Peyer's patch (tissue), 4 donors: ENCODE data around the gene MYH7B. TPM values are rescaled to one million over a fixed set of nuclear protein-coding genes. Genes with fewer than 3 reads are reported as not detected.

Experiments
- DNase-seq, 3 donors: peaks; one replicate each; pipeline ENCODE4 v3.0.0-alpha.2; 2017 to 2019
- H3K27ac ChIP-seq, 4 donors: fragments of 200-600 bp; sonication (generic); one replicate each; pipeline ENCODE4 v1.5.1; 2016 to 2019
- H3K27me3 ChIP-seq, 2 donors: fragments of 200-600 bp; sonication (generic); one replicate each; pipeline ENCODE4 v1.5.1; 2019
- H3K36me3 ChIP-seq, 3 donors: fragments of 200-600 bp; sonication (generic); one replicate each; pipeline ENCODE4 v1.5.1; 2016 to 2019
- H3K4me1 ChIP-seq, 4 donors: fragments of 200-600 bp; sonication (generic); one replicate each; pipeline ENCODE4 v1.5.1; 2016 to 2019
- H3K4me3 ChIP-seq, 4 donors: fragments of 200-600 bp; sonication (generic); 1 replicate in 3 of 4; 2 replicates in 1 of 4; pipeline ENCODE4 v1.5.1; 2016 to 2019; ENCODE audit warnings: mild to moderate bottlenecking in 1 of 4
- H3K9me3 ChIP-seq, 4 donors: fragments of 200-600 bp; sonication (generic); one replicate each; pipeline ENCODE4 v1.5.1; 2016 to 2019; ENCODE audit warnings: mild to moderate bottlenecking in 1 of 4
- CTCF ChIP-seq, 6 experiments: fragments of 450-650 bp in 4 of 6; fragments of 200-600 bp in 2 of 6; sonication (generic) in 1 of 6; IDR thresholded peaks; one replicate each; pipeline ENCODE4 v1.5.1; 2017 to 2019; ENCODE audit warnings: antibody characterized with exemption in 6 of 6, mild to moderate bottlenecking in 3 of 6, moderate library complexity in 1 of 6
- POLR2A ChIP-seq, 2 donors: fragments of 450-650 bp; IDR thresholded peaks; one replicate each; pipeline ENCODE4 v1.5.1; 2017; ENCODE audit warnings: antibody characterized with exemption in 2 of 2, mild to moderate bottlenecking in 2 of 2, moderate library complexity in 2 of 2
- total RNA-seq, 4 donors: library from RNA; depleted of rRNA; stranded (reverse); fragments of >200 nt; gene quantifications; one replicate each; pipeline ENCODE4 v1.1.0, GENCODE V29; 2016

The MYH7B gene
- total RNA-seq, 4 donors from 2014 or later = 0.40 to 2.0 (median 1.4) TPM

- no peaks in the 10 kb centered on the region for H3K36me3 ChIP-seq
- H3K27ac ChIP-seq = no peak overlapping the region
- no peak for DNase-seq
- H3K27me3 ChIP-seq = no peaks in the 10 kb centered on the region
- H3K9me3 ChIP-seq = no peaks in the 10 kb centered on the region
- no peak overlapping the region for H3K4me3 ChIP-seq
- H3K4me1 ChIP-seq = peaks cover 0 to 10% (median 3%) of the 10 kb centered on the region in 4 donors
- TF ChIP-seq CTCF (IDR thresholded peaks at IDR 0.05) = no peak
- no peak for TF ChIP-seq POLR2A (IDR thresholded peaks at IDR 0.05)
Observed at GRCh38 chr20:34956751-34957472, 1.2 kb downstream of the MYH7B start.

GRCh38 chr20:34964486-34964885 is 8.8 kb downstream of the MYH7B start:
- Histone ChIP-seq H3K9me3 (no peaks in the 10 kb centered on the region), H3K4me1 (no peaks in the 10 kb centered on the region), H3K27me3 (no peaks in the 10 kb centered on the region), H3K36me3 (no peaks in the 10 kb centered on the region), H3K4me3 (no peak overlapping the region), H3K27ac (no peak overlapping the region)
- DNase-seq = no peak
- no peak for TF ChIP-seq POLR2A (IDR thresholded peaks at IDR 0.05)
- no peak for TF ChIP-seq CTCF (IDR thresholded peaks at IDR 0.05)

- no peak for TF ChIP-seq CTCF (IDR thresholded peaks at IDR 0.05)
Observed at GRCh38 chr20:34965051-34965450, 9.4 kb downstream of the MYH7B start.

GRCh38 chr20:34967421-34967820 is 11.8 kb downstream of the MYH7B start:
- H3K4me1 ChIP-seq = no peaks in the 10 kb centered on the region
- TF ChIP-seq CTCF (IDR thresholded peaks at IDR 0.05) = no peak
- TF ChIP-seq POLR2A (IDR thresholded peaks at IDR 0.05) = no peak
- H3K4me3 ChIP-seq = no peak overlapping the region
- H3K27me3 ChIP-seq = no peaks in the 10 kb centered on the region
- no peaks in the 10 kb centered on the region for H3K36me3 ChIP-seq
- H3K9me3 ChIP-seq = no peaks in the 10 kb centered on the region
- H3K27ac ChIP-seq = no peak overlapping the region
- no peak for DNase-seq

More at GRCh38 chr20:34965051-34965450, 9.4 kb downstream of the MYH7B start:
- Histone ChIP-seq H3K9me3 (no peaks in the 10 kb centered on the region), H3K4me1 (no peaks in the 10 kb centered on the region), H3K4me3 (no peak overlapping the region), H3K36me3 (no peaks in the 10 kb centered on the region), H3K27ac (no peak overlapping the region), H3K27me3 (no peaks in the 10 kb centered on the region)
- no peak for DNase-seq

GRCh38 chr20:34968042-34968775 is 12.5 kb downstream of the MYH7B start:
- no peaks in the 10 kb centered on the region for H3K9me3 ChIP-seq
- H3K4me3 ChIP-seq = no peak overlapping the region
- H3K36me3 ChIP-seq = no peaks in the 10 kb centered on the region
- H3K27me3 ChIP-seq = no peaks in the 10 kb centered on the region
- TF ChIP-seq POLR2A (IDR thresholded peaks at IDR 0.05) (no peak), CTCF (IDR thresholded peaks at IDR 0.05) (no peak)
- DNase-seq = no peak
- H3K27ac ChIP-seq = no peak overlapping the region
- H3K4me1 ChIP-seq = no peaks in the 10 kb centered on the region
